NCI-H1436 treated with DMSO at 0.1 percent for 48 hours (cell line): ENCODE results near the gene SYT11.
"Not testable (repeated sequence)": the region's sequence is repeated elsewhere in the genome, so short reads cannot be mapped to it uniquely, and the experiment has no call there.

Experiments used
- DNase-seq: peaks from one replicate; lab custom pipeline; 2025; lab: John Stamatoyannopoulos, UW

Gene SYT11, protein sequence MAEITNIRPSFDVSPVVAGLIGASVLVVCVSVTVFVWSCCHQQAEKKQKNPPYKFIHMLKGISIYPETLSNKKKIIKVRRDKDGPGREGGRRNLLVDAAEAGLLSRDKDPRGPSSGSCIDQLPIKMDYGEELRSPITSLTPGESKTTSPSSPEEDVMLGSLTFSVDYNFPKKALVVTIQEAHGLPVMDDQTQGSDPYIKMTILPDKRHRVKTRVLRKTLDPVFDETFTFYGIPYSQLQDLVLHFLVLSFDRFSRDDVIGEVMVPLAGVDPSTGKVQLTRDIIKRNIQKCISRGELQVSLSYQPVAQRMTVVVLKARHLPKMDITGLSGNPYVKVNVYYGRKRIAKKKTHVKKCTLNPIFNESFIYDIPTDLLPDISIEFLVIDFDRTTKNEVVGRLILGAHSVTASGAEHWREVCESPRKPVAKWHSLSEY

DNA sequence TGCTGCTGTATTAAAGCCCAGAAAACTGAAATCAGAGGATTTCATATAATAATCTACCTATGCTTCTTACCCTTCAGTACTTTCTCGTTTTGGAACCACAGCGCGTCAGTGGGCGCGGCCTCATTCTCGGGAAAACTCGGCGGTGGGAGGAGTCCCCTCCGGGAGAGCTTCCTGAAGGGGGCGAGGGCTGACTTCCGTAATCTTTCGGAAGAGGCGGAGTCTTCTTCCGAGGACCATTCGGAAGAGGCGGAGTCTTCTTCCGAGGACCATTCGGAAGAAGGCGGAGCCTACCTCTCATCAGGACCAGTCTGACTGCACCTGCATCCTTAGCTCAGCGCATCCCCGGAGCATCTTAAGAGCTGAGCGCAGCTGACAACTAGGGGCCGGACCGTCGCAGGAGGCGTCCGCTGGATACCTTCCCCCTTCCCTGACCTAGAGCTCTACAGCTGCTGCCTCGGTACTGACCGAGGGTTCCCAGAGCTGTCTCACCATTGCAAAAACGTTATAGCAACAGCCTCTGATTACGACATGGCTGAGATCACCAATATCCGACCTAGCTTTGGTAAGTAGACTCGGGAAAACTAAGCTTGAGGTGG lies at the start of gene SYT11:
TSS of gene SYT11 (plus strand) at position 334 of the 596 bp plus-strand sequence. CDS start at position 529, 195 bp downstream.
- peak; percentile 74 for DNase-seq

DNA sequence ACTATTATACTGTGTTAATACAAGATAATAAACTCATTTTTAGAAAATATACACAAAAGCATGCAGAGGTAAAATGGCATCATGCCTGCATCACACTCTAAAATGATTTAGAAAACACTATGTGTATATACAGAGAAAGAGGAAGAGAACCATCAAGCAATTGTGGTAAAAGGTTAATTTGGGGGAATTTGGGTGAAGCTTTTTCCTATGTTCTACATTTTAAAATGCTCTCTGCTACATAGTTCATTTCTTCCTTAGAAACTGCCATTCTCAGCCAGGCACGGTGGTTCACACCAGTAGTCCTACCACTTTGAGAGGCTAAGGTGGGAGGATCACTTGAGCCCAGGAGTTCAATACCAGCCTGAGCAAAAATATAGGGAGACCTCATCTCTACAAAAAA lies 46.5 kb upstream of the SYT11 start:
- no peak for DNase-seq

DNA sequence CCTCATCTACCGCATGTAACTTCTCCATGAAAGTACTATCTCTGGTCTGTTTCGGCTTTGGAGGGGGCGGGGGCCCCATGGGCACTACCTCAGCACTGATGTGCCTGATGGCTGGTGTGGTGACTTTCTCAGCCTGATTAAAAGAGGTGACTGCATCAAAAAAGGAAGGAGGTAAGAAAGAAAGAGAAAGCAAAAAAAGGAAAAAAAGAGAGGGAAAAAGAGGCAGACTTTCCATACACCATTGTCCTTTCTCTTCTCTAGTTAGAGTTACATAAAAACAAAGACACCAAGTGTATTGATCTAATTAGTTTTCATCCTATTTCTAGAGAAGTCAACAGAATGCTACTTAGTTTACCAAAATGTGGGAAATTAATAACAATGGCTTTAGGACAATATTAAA lies 45.7 kb upstream of the SYT11 start:
- no peak for DNase-seq

DNA sequence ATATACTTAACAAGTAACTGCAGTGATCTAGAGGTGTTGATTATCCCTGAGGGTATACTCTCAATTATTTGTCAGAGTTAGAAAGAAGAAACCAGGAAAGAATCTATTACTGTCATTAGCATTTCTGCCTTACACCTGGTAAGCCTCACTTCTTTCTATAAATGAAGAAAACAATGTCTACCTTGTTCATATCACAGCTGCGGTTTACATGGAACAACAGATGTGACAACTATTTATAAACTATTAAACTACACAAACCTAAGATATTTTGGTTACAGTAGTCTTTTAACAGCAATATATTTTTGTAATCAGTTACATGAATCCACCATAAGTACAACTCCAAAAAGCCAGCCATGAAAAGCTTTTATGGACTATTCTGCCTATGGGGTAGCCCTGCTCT lies 43.0 kb upstream of the SYT11 start:
- no peak for DNase-seq

DNA sequence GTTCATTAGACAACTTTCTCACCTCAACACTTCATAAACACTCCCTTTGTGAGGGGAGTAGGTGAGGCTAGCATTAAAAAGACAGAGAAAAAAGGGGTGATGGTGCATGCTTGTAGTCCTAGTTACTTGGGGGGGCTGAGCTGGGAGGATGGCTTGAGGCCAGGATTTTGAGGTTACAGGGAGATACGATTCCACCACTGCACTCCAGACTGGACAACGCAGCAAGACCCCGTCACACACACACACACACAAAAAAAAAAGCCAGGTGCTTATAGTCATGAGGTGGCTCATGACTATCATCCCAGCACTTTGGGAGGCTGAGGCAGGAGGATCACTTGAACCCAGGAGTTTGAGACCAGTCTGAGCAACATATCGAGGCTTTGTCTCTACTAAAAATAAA lies 31.9 kb upstream of the SYT11 start:
- DNase-seq, result no peak

DNA sequence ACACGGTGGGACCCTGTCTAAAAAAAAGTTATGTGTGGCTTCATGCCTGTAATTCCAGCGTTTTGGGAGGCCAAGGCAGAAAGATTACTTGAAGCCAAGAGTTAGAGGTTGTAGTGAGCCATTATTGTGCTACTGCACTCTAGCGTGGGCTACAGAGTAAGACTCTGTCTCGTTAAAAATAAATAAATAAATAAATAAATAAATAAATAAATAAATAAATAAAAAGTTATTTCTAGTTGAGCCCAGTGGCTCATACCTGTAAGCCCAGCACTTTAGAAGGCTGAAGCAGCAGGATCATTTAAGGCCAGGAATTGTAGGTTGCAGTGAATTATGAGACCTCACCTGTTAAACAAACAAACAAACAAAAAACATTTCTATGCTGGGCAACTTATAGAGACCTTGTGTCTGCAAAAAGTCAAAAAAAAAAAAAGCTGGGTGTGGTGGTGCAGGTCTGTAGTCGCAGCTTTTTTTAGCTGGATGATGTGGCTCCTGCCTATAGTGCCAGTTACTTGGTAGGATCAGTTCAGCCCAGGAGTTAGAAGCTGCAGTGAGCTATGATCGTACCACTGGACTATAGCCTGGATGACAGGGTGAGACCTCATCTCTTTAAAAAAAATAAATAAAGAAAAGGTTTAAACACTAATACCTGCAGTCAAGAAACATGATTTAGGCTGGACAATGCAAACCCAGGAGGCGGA lies 27.9 kb upstream of the SYT11 start:
- no peak for DNase-seq

DNA sequence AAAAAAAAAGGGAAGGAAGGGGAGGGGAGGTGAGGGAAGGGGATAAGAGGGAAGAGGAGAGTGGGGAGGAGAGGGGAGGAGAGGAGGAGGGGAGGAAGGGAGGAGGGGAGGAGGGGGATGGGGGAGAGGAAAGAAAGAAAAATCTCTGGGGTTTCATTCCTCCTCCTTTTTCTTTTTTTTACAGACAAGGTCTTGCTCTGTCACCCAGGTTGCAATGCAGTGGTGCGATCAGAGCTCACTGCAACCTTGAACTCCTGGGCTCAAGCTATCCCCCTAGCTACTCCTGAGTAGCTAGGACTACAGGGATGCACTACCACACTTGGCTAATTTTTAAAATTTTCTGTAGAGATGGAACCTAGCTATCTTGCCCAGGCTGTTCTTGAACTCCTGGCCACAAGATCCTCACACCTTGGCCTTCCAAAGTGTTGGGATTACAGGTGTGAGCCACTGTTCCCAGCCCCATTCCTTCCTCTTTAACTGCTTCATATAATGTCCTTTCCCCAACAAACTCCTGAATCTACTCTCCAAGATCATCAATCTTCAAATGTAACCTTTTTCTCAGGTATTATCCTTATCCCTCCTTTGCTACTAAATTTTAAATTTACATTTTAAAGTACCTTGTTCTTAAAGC lies 25.6 kb upstream of the SYT11 start:
- no peak for DNase-seq

DNA sequence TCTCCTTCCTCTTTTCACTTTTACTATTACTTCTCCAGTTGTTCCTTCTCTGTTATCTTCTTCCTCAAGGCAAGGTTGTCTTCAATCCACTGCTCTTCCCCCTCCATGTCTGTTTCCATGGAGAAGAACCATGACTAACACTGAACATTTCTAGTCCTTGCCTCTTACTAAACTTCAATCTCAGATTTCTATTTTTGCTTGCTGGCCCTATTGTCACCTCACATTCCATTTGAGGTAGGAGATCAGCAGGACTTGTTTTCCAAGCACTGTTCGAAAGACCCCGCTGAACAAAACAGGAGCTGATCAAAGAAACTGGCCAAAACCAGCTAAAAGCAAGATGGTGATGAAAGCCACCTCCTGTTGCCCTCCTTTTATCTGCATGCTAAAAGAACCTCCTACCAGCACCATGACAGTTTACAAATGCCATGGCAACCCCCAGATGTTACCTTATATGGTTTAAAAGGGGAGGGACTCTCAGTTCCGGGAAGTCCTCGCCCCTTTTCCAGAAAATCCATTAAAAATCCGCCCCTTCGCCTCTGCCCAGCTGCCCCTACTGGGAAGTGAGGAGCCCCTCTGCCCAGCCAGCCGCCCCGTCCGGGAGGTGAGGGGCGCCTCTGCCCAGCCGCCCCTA lies 25.0 kb upstream of the SYT11 start:
- DNase-seq, result no peak

DNA sequence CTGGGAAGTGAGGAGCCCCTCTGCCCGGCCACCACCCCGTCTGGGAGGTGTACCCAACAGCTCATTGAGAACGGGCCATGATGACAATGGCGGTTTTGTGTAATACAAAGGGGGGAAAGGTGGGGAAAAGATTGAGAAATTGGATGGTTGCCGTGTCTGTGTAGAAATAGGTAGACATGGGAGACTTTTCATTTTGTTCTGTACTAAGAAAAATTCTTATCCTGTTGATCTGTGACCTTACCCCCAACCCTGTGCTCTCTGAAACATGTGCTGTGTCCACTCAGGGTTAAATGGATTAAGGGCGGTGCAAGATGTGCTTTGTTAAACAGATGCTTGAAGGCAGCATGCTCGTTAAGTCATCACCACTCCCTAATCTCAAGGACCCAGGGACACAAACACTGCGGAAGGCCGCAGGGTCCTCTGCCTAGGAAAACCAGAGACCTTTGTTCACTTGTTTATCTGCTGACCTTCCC lies 24.4 kb upstream of the SYT11 start:
- not testable (repeated sequence) for DNase-seq

DNA sequence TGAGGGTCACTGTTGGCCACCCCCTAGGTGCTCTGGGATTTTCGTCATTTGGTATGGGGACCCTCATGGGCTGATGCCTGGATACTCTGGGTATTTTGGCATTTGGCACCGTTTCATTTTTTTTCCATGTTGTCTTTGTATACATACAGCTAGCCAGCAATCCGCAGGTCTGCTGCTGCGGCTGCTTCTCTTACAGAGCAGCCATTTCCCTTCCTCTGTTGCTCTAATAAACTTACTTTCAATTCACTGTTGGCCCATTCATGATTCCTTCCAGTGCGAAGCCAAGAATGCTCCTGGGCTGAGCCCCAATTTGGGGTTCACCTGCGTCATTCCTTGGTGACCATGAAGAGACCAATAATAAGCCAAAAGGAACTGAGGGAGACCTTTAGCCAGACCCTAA lies 23.8 kb upstream of the SYT11 start:
- DNase-seq, result no peak

DNA sequence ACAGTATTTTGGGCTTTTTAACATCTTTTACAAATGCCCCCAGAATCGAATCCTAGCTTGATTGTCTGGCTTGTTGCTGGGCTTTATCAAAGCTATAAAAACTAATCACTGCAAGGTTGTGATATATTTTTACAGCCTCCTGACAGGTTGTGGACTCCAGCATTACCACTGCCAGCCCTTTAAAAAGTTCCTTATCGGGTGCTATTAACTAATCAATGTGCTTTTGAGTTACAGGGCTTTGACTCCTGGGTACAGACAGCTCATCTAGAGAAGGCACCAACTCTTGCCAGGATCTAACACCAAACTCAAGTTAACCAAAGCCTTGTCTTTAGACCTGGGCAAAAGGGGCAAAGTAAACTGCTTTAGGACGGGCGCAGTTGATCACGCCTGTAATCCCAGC lies 19.0 kb upstream of the SYT11 start:
- no peak for DNase-seq

DNA sequence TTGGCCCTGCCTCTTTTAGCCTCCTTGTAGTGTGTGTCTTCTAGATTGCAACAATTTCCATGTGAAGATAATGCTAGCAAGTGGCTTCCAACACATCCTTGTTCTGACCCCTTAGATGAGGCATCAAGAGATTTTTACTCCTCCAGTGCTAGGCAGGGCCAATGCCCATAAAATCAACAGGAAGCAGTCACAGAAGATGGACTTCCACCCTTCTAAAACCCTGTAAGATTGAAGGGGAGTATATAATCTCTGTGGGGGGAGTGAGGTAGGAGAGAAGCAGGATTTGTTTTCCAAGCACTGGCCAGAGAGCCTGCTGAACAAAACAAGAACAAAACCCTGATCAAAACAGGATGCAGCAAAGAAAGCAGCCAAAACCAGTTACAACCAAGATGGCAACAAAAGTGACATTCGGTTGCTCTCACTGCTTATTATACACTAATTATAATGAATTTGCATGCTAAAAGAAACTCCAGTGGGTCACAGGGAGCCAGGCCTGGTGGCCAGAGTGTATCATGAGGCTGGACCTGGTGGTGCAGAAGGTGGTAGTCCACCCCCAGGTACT lies 14.4 kb upstream of the SYT11 start:
- DNase-seq, result no peak

DNA sequence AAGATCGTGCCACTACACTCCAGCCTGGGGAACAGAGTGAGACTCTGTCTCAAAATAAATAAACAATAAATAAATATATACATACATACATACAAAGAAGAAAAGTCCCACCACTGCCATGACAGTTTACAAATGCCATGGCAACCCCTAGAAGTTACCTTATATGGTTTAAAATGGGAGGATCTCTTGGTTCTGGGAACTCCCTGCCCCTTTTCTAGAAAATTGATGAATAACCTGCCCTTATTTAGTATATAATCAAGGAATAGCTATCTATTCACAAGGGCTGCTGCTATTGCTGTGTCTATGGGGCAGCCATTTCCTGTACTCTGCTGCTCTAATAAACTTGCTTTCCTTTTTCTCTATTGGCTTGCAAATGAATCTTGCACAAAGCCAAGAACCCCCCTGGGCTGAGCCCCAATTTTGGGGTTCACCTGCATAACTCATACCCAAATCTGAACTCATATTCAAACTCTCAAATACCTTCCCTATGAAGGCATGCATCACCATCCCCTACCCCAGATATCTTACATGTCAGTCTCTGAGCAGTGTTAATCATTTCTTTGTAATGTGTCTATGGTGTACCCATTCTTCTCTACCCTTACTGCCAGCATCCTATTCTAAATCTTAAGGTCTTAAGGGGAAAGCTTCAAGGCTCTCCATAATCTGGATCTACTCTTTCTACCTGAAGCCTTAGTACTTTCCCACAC lies 11.4 kb upstream of the SYT11 start:
- no peak for DNase-seq

DNA sequence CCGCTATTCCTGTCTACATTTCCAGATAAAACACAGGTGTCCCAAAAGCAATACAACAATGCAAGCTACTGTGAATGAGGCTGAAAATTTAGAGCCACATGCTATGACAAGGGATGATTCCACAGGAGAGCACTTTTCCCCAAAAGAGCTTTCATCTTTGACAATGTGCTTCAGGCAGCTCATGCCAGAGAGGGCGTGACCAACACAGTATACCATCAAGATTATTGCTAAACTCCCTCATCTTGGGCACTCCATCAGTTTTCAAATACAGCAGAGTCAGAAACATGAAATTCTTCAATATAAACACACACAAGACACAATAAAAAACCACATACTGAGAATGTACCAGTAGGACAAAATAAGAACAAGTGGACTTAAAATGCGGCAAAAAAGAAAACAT lies 9.0 kb upstream of the SYT11 start:
- DNase-seq, result no peak

DNA sequence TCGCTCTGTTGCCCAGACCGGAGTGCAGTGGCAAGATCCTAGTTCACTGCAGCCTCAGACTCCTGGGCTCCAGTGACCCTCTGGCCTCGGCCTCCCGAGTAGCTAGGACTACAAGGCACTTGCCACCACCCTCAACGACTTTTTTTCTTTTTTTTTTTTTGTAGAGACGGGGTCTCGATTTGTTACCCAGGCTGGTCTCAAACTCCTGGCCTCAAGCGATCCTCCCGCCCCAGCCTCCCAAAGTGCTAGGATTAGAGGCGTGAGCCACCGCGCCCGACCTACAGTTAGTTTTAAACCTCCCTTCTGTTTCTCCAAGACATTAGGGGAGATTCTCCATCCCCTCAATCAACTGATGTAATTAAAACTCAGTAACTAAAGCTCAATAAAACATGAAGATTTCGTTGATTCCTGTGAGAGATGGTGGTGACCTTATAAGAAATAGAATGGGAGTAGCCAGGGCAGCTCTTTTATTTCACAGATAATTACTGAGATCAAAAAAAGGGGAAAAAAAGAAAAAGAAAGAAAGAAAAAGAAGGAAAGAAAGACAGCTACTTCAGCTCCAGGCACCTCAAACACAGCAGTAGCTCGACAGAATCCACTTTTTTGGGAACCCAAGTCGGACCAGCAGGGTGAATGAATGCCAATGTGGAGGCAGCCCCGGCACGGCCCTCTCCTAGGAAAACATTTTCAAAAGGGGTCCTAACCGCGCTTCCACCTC lies 3.0 kb upstream of the SYT11 start:
- no peak for DNase-seq

DNA sequence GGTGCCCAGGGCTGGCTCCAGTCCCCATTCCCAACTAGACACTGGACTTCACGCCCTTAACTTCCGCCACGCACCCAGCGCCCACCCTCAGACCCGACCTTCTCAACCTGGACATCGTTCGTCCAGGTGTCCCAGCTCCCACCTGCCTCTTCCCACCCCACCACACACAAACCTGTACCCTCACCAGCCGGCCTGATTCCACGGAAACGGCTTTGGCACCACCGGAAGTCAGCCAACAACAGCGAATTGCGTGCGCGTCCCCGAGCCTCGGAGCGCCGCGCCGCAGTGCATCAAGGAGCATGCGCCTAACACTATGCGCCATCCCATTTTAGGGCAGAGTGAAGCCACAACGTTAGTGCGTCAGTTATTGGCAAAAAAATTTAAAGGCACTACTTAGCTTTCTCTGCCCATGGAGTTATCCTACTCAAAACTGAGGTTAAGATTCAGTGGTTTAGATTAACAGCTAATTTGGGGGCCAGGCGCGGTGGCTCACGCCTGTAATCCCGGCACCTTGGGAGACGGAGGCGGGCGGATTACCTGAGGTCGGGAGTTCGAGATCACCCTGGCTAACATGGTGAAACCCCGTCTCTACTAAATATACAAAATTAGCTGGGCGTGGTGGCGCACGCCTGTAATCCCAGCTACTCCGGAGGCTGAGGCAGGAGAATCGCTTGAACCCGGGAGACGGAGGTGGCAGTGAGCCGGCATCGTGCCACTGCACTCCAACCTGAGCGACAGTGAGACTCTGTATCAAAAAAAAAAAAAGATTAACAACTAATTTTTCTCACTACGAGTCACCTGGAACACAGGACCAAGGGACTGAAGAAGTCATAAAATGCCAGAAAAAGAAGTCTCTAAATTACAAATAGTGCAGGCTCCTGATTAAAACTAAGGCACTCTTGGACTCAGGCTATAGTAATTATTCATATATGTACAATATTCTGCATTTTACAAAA lies 2.1 kb upstream of the SYT11 start, which contains the start of gene GON4L:
TSS of gene GON4L (minus strand) at position 240 of the 956 bp plus-strand sequence. CDS start 3,434 bp downstream, outside the sequence.
- DNase-seq, result peak; percentile 53

DNA sequence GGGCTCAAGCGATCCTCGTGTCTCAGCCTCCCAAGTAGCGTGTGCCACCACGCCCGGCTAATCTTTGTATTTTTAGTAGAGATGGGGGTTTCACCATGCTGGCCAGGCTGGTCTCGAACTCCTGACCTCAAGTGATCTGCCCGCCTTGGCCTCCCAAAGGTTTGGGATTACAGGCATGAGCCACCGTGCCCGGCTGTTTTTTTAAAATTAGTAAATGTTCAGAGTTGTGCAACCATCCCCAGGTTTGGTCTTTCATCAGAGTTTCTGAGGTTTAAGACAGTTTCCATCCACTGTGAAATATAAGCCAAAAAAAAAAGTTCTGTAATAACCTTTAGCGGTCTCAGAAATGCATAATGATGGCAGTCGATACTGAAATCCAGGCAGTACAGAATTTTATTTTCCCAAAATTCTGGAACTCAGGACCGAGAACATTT lies 550 bp upstream of the SYT11 start:
- no peak for DNase-seq

DNA sequence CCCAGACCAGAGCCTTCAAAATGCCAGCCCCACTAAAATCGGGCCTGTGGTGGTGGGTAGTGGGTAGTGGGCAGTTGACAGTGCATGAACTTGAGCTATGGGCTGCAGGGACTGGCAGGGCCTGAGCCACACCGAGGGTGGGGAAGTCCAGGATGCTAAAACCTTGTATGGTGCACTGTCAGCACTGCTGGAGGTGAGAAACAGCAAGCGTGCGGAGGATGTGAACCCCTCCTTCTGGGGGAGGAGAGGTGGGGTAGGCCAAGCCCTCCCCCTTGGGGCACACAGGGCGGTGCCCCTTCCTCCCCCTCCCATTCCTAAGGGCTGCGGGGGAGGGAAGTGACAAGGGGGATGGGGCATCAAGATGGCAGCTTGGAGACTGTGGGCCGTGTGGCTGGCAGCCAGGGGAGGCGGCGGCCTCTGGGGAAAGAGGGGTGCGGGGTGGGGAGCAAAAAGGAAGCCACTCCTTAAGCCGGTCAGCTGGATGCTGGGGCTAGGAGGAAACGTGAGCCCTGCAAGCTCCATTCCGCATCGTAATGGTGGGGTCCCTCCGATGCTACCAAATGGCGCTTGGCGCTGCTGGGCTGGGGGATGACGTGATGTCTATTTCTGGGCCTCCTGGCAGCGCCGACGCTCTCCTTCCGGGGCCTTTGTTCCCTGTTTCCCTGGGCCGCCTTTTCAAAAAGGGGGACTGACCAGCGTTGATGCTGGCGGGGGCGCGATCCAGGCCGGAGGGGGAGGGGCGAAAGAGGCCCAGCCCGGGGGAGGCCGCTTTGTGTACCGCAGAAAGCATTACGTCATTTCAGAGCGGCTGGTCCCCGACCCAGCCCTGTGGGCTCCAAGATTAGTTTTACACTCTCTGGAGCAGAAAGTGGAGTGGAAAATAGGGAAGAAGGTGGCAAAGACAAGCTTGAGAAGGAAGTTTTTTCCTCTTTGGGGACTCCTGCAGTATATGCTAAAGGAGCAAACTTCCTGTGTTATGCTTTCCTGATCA lies 809 bp downstream of the SYT11 start:
- DNase-seq, result no peak
